ENCODE data around the gene HNRNPAB. TPM values are rescaled to one million over a fixed set of nuclear protein-coding genes. Genes with fewer than 3 reads are reported as not detected.
A peak's percentile ranks its signal among the peaks of the same experiment; 100 is the strongest.

Gene HNRNPAB
- total and polyA plus RNA-seq, 2 experiments from 2014 or later, result 85.2 to 175 TPM

DNA sequence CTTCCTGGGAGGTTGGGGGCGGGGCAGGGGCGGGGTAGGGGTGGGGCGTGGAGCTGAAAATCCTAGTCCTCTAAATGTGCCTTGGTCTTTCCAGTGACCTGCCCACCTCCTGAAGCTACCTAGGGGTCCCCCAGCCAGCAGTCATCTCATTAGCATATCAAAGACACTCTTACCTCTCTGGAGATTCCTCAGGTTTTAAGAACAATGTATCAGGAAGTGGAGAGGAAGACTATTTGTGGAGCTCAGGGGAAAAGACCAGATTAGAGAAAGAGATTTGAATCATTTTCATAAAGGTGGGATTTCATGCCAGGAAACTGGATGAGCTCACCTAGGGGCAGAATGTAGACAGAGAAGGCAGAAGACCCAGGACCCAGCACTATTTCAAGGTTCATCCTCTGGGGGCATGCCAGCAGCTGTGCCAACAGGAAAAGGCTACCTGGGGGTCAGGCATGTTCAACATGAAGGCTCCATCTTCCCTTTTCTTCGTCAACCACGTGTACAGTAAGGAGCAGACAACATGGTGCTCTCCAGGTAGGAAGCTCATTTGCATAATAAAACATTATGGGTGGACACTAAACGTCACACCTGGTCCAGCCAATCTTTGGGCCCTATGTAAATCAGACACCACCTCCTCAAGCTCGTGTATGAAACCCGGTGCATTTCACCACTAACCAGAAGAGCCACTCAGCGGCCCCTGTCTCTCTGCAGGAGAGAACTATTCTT is 24.0 kb upstream of the HNRNPAB start:
- Histone ChIP-seq H3K9me3 (ENCODE audit: low read depth) (no peaks in the 10 kb centered on the region), H3K4me2 (no peak overlapping the region)

DNA sequence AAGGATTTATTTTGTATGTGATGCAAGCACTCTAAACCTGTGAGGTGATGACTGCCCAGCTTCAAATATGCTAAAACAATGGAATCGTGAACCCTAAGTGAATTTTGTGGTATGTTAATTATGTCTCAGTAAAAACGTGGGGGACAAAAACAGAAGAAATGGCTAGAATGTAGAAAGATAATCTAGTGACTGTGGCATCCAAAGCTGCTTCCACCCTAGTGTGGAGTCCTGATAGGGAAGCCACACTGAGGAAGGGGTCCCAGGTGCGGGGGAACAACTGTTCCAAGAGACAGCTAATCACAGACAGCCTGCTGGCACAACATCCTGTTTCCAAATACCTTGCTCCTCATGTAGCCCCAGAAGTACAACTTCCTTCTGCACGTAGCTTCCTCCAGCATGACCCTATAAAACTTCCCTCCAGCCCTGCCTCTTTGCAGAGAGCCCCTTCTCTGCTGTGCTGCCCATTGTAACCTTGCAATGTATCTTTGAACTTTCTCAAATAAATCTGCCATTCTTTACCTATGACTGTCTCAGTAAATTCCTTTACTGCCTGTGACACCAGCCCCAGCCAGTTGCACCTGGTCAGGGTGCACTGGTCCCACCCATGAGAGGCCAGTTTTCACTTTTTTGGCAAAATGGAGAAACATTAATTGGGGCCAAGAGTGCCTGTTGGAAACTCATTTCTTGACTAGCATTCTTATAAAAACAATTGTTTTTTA is 22.0 kb upstream of the HNRNPAB start:
- TF ChIP-seq EZH2phosphoT487 (IDR thresholded peaks at IDR 0.05; ENCODE audit: low read depth, severe bottlenecking, unreplicated experiment), result no peak
- no peak for TF ChIP-seq CTCF (IDR thresholded peaks at IDR 0.05; ENCODE audit: poor library complexity)
- TF ChIP-seq EZH2 (IDR thresholded peaks at IDR 0.05; ENCODE audit: borderline replicate concordance), result no peak
- Histone ChIP-seq H3K4me1 (ENCODE audit: insufficient read depth) (no peaks in the 10 kb centered on the region), H3K79me2 (no peaks in the 10 kb centered on the region), H3K9me3 (ENCODE audit: low read depth) (no peaks in the 10 kb centered on the region), H3K27me3 (no peaks in the 10 kb centered on the region), H3K36me3 (replicated peaks; ENCODE audit: insufficient read depth, low read depth) (no peaks in the 10 kb centered on the region), H3K4me3 (no peak overlapping the region), H3K9me2 (replicated peaks; ENCODE audit: insufficient read depth) (no peaks in the 10 kb centered on the region), H3K27ac (peak overlapping the region; percentile 14), H4K20me1 (ENCODE audit: insufficient read depth, poor library complexity, severe bottlenecking) (no peaks in the 10 kb centered on the region), H3K4me2 (no peak overlapping the region), H2AFZ (no peak overlapping the region)
- DNase-seq (ENCODE audit: low spot score), result no peak
- 59% methylated on average over 4 of the region's 4 CpGs for WGBS (ENCODE audit: low lambda C conversion rate, missing lambda C conversion rate)

More for the DNA sequence above, 24.0 kb upstream of the HNRNPAB start:
- TF ChIP-seq EZH2 (IDR thresholded peaks at IDR 0.05; ENCODE audit: borderline replicate concordance) (no peak), EZH2phosphoT487 (IDR thresholded peaks at IDR 0.05; ENCODE audit: low read depth, severe bottlenecking, unreplicated experiment) (no peak), CTCF (IDR thresholded peaks at IDR 0.05; ENCODE audit: poor library complexity) (no peak)
- H3K4me1 ChIP-seq (ENCODE audit: insufficient read depth), result no peaks in the 10 kb centered on the region
- H2AFZ ChIP-seq, result no peak overlapping the region
- WGBS (ENCODE audit: low lambda C conversion rate, missing lambda C conversion rate), result 27% methylated on average over 9 of the region's 9 CpGs
- no peaks in the 10 kb centered on the region for H3K79me2 ChIP-seq
- H3K27ac ChIP-seq, result no peak overlapping the region
- H3K4me3 ChIP-seq, result no peak overlapping the region
- H4K20me1 ChIP-seq (ENCODE audit: insufficient read depth, poor library complexity, severe bottlenecking), result no peaks in the 10 kb centered on the region
- no peaks in the 10 kb centered on the region for H3K27me3 ChIP-seq
- no peaks in the 10 kb centered on the region for H3K36me3 ChIP-seq (replicated peaks; ENCODE audit: insufficient read depth, low read depth)
- no peaks in the 10 kb centered on the region for H3K9me2 ChIP-seq (replicated peaks; ENCODE audit: insufficient read depth)
- DNase-seq (ENCODE audit: low spot score), result no peak

DNA sequence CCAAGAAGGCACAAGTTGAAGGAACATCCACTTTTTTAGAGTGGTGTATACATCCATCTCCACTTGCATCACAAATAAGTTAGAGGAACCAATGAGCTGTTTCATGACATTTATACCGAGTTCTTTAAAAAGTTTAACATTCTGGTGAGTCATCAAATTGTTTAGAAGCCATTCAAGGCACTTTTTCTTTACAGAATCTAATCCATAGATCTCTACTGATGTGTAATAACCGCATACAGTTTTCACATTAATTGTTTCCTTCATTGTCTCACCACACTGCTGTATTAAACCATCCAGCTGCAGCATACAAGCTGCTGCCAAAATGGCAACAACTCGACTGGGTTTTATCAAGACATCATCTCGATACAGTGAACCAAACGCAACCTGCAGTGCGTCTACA is 17.9 kb upstream of the HNRNPAB start:
- no peaks in the 10 kb centered on the region for H4K20me1 ChIP-seq (ENCODE audit: insufficient read depth, poor library complexity, severe bottlenecking)
- H3K27me3 ChIP-seq, result no peaks in the 10 kb centered on the region
- H3K9me3 ChIP-seq (ENCODE audit: low read depth), result no peaks in the 10 kb centered on the region
- no peaks in the 10 kb centered on the region for H3K9me2 ChIP-seq (replicated peaks; ENCODE audit: insufficient read depth)
- TF ChIP-seq EZH2 (IDR thresholded peaks at IDR 0.05; ENCODE audit: borderline replicate concordance), result no peak
- H2AFZ ChIP-seq, result no peak overlapping the region
- H3K4me2 ChIP-seq, result no peak overlapping the region
- H3K36me3 ChIP-seq (replicated peaks; ENCODE audit: insufficient read depth, low read depth), result no peaks in the 10 kb centered on the region
- H3K79me2 ChIP-seq, result no peaks in the 10 kb centered on the region
- no peak for DNase-seq (ENCODE audit: low spot score)
- no peak overlapping the region for H3K27ac ChIP-seq
- no peaks in the 10 kb centered on the region for H3K4me1 ChIP-seq (ENCODE audit: insufficient read depth)
- no peak overlapping the region for H3K4me3 ChIP-seq
- 81% methylated on average over 6 of the region's 6 CpGs for WGBS (ENCODE audit: low lambda C conversion rate, missing lambda C conversion rate)

GRCh38 chr5:178187014-178187413 is 17.3 kb upstream of the HNRNPAB start, which contains the start of gene GMCL2:
Gene GMCL2, minus strand, starts transcription at chr5:178187371. Its CDS starts 72 bp downstream, at chr5:178187299.
- 95% methylated on average over 25 of the region's 27 CpGs for WGBS (ENCODE audit: low lambda C conversion rate, missing lambda C conversion rate)

More at GRCh38 chr5:178187014-178187413, 17.3 kb upstream of the HNRNPAB start, which contains the start of gene GMCL2:
- no peak within 1 kb of the TSS for H2AFZ ChIP-seq
- H3K36me3 ChIP-seq (replicated peaks; ENCODE audit: insufficient read depth, low read depth), result no peaks in the 10 kb centered on the region
- TF ChIP-seq CTCF (IDR thresholded peaks at IDR 0.05; ENCODE audit: poor library complexity) (no peak), EZH2phosphoT487 (IDR thresholded peaks at IDR 0.05; ENCODE audit: low read depth, severe bottlenecking, unreplicated experiment) (no peak), EZH2 (IDR thresholded peaks at IDR 0.05; ENCODE audit: borderline replicate concordance) (no peak)
- H3K9me2 ChIP-seq (replicated peaks; ENCODE audit: insufficient read depth), result no peaks in the 10 kb centered on the region
- H3K9me3 ChIP-seq (ENCODE audit: low read depth), result no peaks in the 10 kb centered on the region
- no peaks in the 10 kb centered on the region for H3K4me1 ChIP-seq (ENCODE audit: insufficient read depth)
- no peak within 1 kb of the TSS for H3K4me3 ChIP-seq
- H3K27ac ChIP-seq, result no peak within 1 kb of the TSS
- no peaks in the 10 kb centered on the region for H4K20me1 ChIP-seq (ENCODE audit: insufficient read depth, poor library complexity, severe bottlenecking)
- no peaks in the 10 kb centered on the region for H3K79me2 ChIP-seq
- DNase-seq (ENCODE audit: low spot score), result no peak
- H3K27me3 ChIP-seq, result no peaks in the 10 kb centered on the region
- H3K4me2 ChIP-seq, result no peak within 1 kb of the TSS
